Activated B cell treated with CpG ODN at 0.5 μM for 24 hours (primary cell): ENCODE results near the gene HBG2. TPM values are rescaled to one million over a fixed set of nuclear protein-coding genes. Genes with fewer than 3 reads are reported as not detected.

Source experiments
- ATAC-seq: fragments of 200-7000 bp; cut with Tn5 transposase; one replicate; pipeline ENCODE4 v1.10.0; 2021; ENCODE audit warnings: low read depth, mild to moderate bottlenecking, moderate library complexity
- CTCF ChIA-PET: fragments of 350-600 bp; sonication (Branson Sonifier 250); formaldehyde crosslinking; loops from one replicate; lab custom pipeline; 2021; ENCODE audit warnings: antibody characterized with exemption; lab: Charles Lee
- POLR2A ChIA-PET: fragments of 350-600 bp; sonication (Branson Sonifier 250); formaldehyde crosslinking; loops from one replicate; lab custom pipeline; 2021; ENCODE audit warnings: antibody characterized with exemption; lab: Charles Lee
- DNase-seq: peaks from one replicate; pipeline ENCODE4 v3.0.0; 2022
- H3K27ac Mint-ChIP-seq: one replicate; pipeline ENCODE4 v1.8.0; 2020; ENCODE audit warnings: mixed read lengths
- H3K27me3 Mint-ChIP-seq: one replicate; pipeline ENCODE4 v1.8.0; 2021; ENCODE audit warnings: mixed read lengths
- H3K36me3 Mint-ChIP-seq: one replicate; pipeline ENCODE4 v1.8.0; 2021; ENCODE audit warnings: low read depth, mixed read lengths
- H3K4me1 Mint-ChIP-seq: one replicate; pipeline ENCODE4 v1.8.0; 2021; ENCODE audit warnings: mixed read lengths
- H3K4me3 Mint-ChIP-seq: one replicate; pipeline ENCODE4 v1.8.0; 2020; ENCODE audit warnings: mild to moderate bottlenecking, mixed read lengths
- H3K9me3 Mint-ChIP-seq: one replicate; pipeline ENCODE4 v1.8.0; 2020; ENCODE audit warnings: mixed read lengths
- intact Hi-C: fragments of 100-400 bp; cut with micrococcal nuclease; formaldehyde crosslinking; loops from one replicate; pipeline ENCODE4 v1.15.1; 2024
- total RNA-seq: library from RNA; stranded (reverse); gene quantifications from 2 replicates; pipeline ENCODE4 v1.2.3, GENCODE V29; 2022
- TF ChIP-seq, protein P1 (sequence below): fragments of 200-600 bp; IDR thresholded peaks from one replicate; pipeline ENCODE4 v1.8.0; 2022; ENCODE audit warnings: antibody characterized with exemption, mild to moderate bottlenecking

Gene HBG2
- total RNA-seq, 1 donor from 2014 or later = not detected

DNA sequence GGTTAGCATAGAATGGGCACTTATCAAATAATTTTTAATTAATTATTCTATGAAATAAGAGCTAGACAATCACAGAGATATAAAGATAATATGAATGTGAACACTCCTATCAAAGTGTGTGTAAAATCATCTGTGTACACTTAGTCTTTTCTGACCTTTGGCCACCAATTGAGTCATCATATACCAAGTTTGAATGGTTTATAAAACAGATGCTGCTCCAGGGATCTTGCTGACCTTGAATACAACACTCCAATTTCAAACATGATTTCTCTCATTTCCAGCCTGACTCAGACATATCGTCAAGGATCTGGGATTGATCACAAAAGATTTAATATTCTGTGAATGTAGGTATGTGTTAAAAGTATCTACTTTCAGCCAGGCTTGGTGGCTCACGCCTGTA lies 51.2 kb downstream of the HBG2 start:
- TF ChIP-seq, protein P1, sequence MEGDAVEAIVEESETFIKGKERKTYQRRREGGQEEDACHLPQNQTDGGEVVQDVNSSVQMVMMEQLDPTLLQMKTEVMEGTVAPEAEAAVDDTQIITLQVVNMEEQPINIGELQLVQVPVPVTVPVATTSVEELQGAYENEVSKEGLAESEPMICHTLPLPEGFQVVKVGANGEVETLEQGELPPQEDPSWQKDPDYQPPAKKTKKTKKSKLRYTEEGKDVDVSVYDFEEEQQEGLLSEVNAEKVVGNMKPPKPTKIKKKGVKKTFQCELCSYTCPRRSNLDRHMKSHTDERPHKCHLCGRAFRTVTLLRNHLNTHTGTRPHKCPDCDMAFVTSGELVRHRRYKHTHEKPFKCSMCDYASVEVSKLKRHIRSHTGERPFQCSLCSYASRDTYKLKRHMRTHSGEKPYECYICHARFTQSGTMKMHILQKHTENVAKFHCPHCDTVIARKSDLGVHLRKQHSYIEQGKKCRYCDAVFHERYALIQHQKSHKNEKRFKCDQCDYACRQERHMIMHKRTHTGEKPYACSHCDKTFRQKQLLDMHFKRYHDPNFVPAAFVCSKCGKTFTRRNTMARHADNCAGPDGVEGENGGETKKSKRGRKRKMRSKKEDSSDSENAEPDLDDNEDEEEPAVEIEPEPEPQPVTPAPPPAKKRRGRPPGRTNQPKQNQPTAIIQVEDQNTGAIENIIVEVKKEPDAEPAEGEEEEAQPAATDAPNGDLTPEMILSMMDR = no peak
- H3K36me3 Mint-ChIP-seq = no peaks in the 10 kb centered on the region
- H3K27ac Mint-ChIP-seq = no peak overlapping the region
- no peak for ATAC-seq
- H3K4me1 Mint-ChIP-seq = no peaks in the 10 kb centered on the region
- POLR2A ChIA-PET = no interaction called here
- DNase-seq = no peak
- intact Hi-C loops = loop anchor here (10.0 kb wide), 1 partner anchor 691 kb away; the partner anchor contains the start of gene OR52E5
- H3K4me3 Mint-ChIP-seq = no peak overlapping the region
- H3K27me3 Mint-ChIP-seq = no peaks in the 10 kb centered on the region
- H3K9me3 Mint-ChIP-seq = no peaks in the 10 kb centered on the region
- CTCF ChIA-PET = interaction anchor here (0.7 kb wide), 1 partner anchor 685 kb away, joined by 3 read pairs; no protein-coding TSS in a partner anchor

Other genes with a start within 250 kb of the HBG2 start
- gene OR52J3, start 208.3 kb downstream of the HBG2 start, total RNA-seq = not detected in 2 replicates
- not detected in 2 replicates for gene OR52E2, start 195.2 kb downstream of the HBG2 start, total RNA-seq
- gene OR52E1, start 185.2 kb downstream of the HBG2 start, total RNA-seq = not detected in 2 replicates
- gene OR52A5, start 116.4 kb downstream of the HBG2 start, total RNA-seq = not detected in 2 replicates
- gene OR52A1, start 100.0 kb downstream of the HBG2 start, total RNA-seq = not detected in 2 replicates
- gene OR51V1, start 54.1 kb downstream of the HBG2 start, total RNA-seq = not detected in 2 replicates
- 147 and 157 TPM in 2 replicates for gene HBB, start 27.7 kb downstream of the HBG2 start, total RNA-seq
- gene HBD, start 20.3 kb downstream of the HBG2 start, total RNA-seq = not detected in 2 replicates
- not detected in 2 replicates for gene HBG1, start 4.9 kb downstream of the HBG2 start, total RNA-seq
- not detected in 2 replicates for gene HBE1, start 15.2 kb upstream of the HBG2 start, total RNA-seq
- gene OR51B4, start 47.2 kb upstream of the HBG2 start, total RNA-seq = not detected in 2 replicates
- gene OR51B2, start 69.5 kb upstream of the HBG2 start, total RNA-seq = not detected in 2 replicates
- 0.27 TPM in 1 of 2 replicates, not detected in the other for gene OR51B5, start 88.7 kb upstream of the HBG2 start, total RNA-seq
- gene OR51B6, start 96.7 kb upstream of the HBG2 start, total RNA-seq = not detected in 2 replicates
- not detected in 2 replicates for gene OR51M1, start 129.0 kb upstream of the HBG2 start, total RNA-seq
- not detected in 2 replicates for gene OR51Q1, start 167.3 kb upstream of the HBG2 start, total RNA-seq
- gene OR51I1, start 186.7 kb upstream of the HBG2 start, total RNA-seq = not detected in 2 replicates
- gene OR51I2, start 194.5 kb upstream of the HBG2 start, total RNA-seq = not detected in 2 replicates
- gene OR52D1, start 233.9 kb upstream of the HBG2 start, total RNA-seq = not detected in 2 replicates